ENCODE measurements around the gene IFNGR2. TPM values are rescaled to one million over a fixed set of nuclear protein-coding genes. Genes with fewer than 3 reads are reported as not detected.

Gene IFNGR2
- polyA plus RNA-seq, 1 of the 3 experiments (the other 2 are of a cell fraction), result 92.4 TPM

GRCh38 chr21:33437140-33437539, 33.9 kb downstream of the IFNGR2 start:
- no peak overlapping the region for H3K9ac ChIP-seq
- peaks cover 38 to 54% of the 10 kb centered on the region in 2 experiments for H3K36me3 ChIP-seq (replicated peaks in 1 of 2; ENCODE audit: control insufficient read depth in 1 of 2, insufficient read depth in 2 of 2, low read length in 1 of 2)
- no peaks in the 10 kb centered on the region for H3K9me2 ChIP-seq
- H3K27ac ChIP-seq (ENCODE audit: low read depth in 2 of 2, low read length in 1 of 2), result no peak overlapping the region
- peaks cover 10% of the 10 kb centered on the region for H4K20me1 ChIP-seq (ENCODE audit: insufficient read depth)
- H3K27me3 ChIP-seq (ENCODE audit: insufficient read depth), result no peaks in the 10 kb centered on the region
- peaks cover 44% of the 10 kb centered on the region for H3F3A ChIP-seq (replicated peaks; ENCODE audit: insufficient read depth)
- no peaks in the 10 kb centered on the region for H3K9me3 ChIP-seq
- 89% methylated on average over 6 of the region's 6 CpGs for WGBS (ENCODE audit: low lambda C conversion rate)
- no peaks in the 10 kb centered on the region for H3K79me2 ChIP-seq (ENCODE audit: insufficient read depth)
- H3K4me2 ChIP-seq, result no peak overlapping the region
- ChIA-PET CTCF (interaction anchor here (0.6 to 4.1 kb wide), 2 partner anchors 9 to 926 kb away, joined by 3 to 16 read pairs; no protein-coding TSS in a partner anchor), POLR2A (no interaction called here)
- no peak overlapping the region for H2AFZ ChIP-seq (ENCODE audit: low read depth)
- no peak for DNase-seq
- TF ChIP-seq JUND (IDR thresholded peaks at IDR 0.05), result no peak
- TF ChIP-seq YY1 (IDR thresholded peaks at IDR 0.05; ENCODE audit: low read depth), result no peak
- no peak for TF ChIP-seq TAF1 (IDR thresholded peaks at IDR 0.05; ENCODE audit: borderline replicate concordance, low read depth, low read length)
- no peak for TF ChIP-seq GABPA (IDR thresholded peaks at IDR 0.05; ENCODE audit: low read depth)
- no peak for TF ChIP-seq EZH2phosphoT487 (IDR thresholded peaks at IDR 0.05; ENCODE audit: borderline replicate concordance, low read depth)
- TF ChIP-seq TEAD4 (IDR thresholded peaks at IDR 0.05; ENCODE audit: borderline replicate concordance, insufficient read depth), result no peak
- TF ChIP-seq RAD21 (IDR thresholded peaks at IDR 0.05; ENCODE audit: low read length), result no peak
- TF ChIP-seq GATA2 (CRISPR knock-in tag; IDR thresholded peaks at IDR 0.05), result no peak
- TF ChIP-seq ZBTB33 (IDR thresholded peaks at IDR 0.05; ENCODE audit: borderline replicate concordance, low read depth), result no peak
- TF ChIP-seq MEF2A (IDR thresholded peaks at IDR 0.05; ENCODE audit: borderline replicate concordance, low read depth), result no peak
- TF ChIP-seq MAX (IDR thresholded peaks at IDR 0.05; ENCODE audit: low read depth), result no peak
- TF ChIP-seq USF1 (IDR thresholded peaks at IDR 0.05; ENCODE audit: borderline replicate concordance, low read depth), result no peak
- TF ChIP-seq NFIC (IDR thresholded peaks at IDR 0.05; ENCODE audit: borderline replicate concordance), result no peak
- TF ChIP-seq MXI1 (IDR thresholded peaks at IDR 0.05; ENCODE audit: low read depth, low read length), result no peak
- no peak for TF ChIP-seq RXRA (IDR thresholded peaks at IDR 0.05; ENCODE audit: borderline replicate concordance, low read depth)
- TF ChIP-seq POLR2AphosphoS5 (IDR thresholded peaks at IDR 0.05; ENCODE audit: low read depth, low read length), result no peak
- TF ChIP-seq TCF12 (IDR thresholded peaks at IDR 0.05), result no peak
- TF ChIP-seq REST (IDR thresholded peaks at IDR 0.05; ENCODE audit: low read depth, low read length), result no peak
- no peak overlapping the region for H3K4me3 ChIP-seq (ENCODE audit: low read depth in 2 of 2, low read length in 1 of 2)
- H3K4me1 ChIP-seq (ENCODE audit: control insufficient read depth in 1 of 2, insufficient read depth in 2 of 2, low read depth in 1 of 2, low read length in 1 of 2), result peaks cover 0 to 16% of the 10 kb centered on the region in 2 experiments; a peak in 3 of 4 replicates
